RWPE2 (cell line): Measurements from ENCODE around the gene IP6K3.
A peak's percentile ranks its signal among the peaks of the same experiment; 100 is the strongest.

Experiments
- ATAC-seq: fragments of 200-7000 bp; cut with Tn5 transposase; 3 replicates; pipeline ENCODE4 v1.9.1; 2021; ENCODE audit warnings: low read depth
- DNase-seq: peaks from one replicate; pipeline ENCODE4 v3.0.0-alpha.2; 2020; ENCODE audit warnings: low spot score
- H3K27ac ChIP-seq: fragments of 450-650 bp; 2 replicates; pipeline ENCODE4 v1.5.1; 2017; ENCODE audit warnings: mild to moderate bottlenecking; ENCODE audit not compliant: poor library complexity, severe bottlenecking
- H3K27me3 ChIP-seq: fragments of 250-450 bp; sonication (Bioruptor Pico); 2 replicates; pipeline ENCODE4 v1.5.1; 2021; ENCODE audit warnings: mild to moderate bottlenecking, moderate library complexity; ENCODE audit not compliant: insufficient read depth, poor library complexity, severe bottlenecking
- H3K36me3 ChIP-seq: fragments of 250-450 bp; sonication (Bioruptor Pico); 2 replicates; pipeline ENCODE4 v1.5.1; 2020; ENCODE audit warnings: low read depth, mild to moderate bottlenecking, moderate library complexity
- H3K4me1 ChIP-seq: fragments of 250-450 bp; sonication (Bioruptor Pico); 2 replicates; pipeline ENCODE4 v1.5.1; 2021; ENCODE audit warnings: mild to moderate bottlenecking, moderate library complexity; ENCODE audit not compliant: insufficient read depth, poor library complexity, severe bottlenecking
- H3K4me3 ChIP-seq: fragments of 250-450 bp; sonication (Bioruptor Pico); 2 replicates; pipeline ENCODE4 v1.5.1; 2021; ENCODE audit warnings: mild to moderate bottlenecking, moderate library complexity; ENCODE audit not compliant: severe bottlenecking
- H3K9me3 ChIP-seq: fragments of 250-450 bp; sonication (Bioruptor Pico); 2 replicates; pipeline ENCODE4 v1.5.1; 2021; ENCODE audit warnings: mild to moderate bottlenecking, moderate library complexity; ENCODE audit not compliant: severe bottlenecking
- TF ChIP-seq, protein P1 (sequence below): fragments of 450-650 bp; IDR thresholded peaks from one replicate; pipeline ENCODE4 v1.5.1; 2017; ENCODE audit warnings: mild to moderate bottlenecking, moderate library complexity; ENCODE audit not compliant: poor library complexity, severe bottlenecking

Gene IP6K3

DNA sequence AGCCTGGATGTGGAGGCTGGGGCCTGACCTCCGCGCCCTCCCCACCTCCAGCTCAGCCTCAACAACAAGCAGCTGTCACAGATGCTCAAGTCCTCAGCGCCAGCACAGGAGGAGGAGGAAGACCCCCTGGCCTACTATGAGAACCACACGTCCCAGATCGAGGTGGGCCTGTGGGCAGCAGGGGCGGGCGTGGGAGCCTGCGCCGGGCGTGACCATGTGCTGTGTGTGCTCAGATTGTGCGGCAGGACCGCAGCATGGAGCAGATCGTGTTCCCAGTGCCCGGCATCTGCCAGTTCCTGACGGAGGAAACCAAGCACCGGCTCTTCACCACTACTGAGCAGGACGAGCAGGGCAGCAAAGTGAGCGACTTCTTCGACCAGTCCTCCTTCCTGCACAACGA lies 58.7 kb downstream of the IP6K3 start:
- Histone ChIP-seq H3K36me3 (peaks cover 91% of the 10 kb centered on the region), H3K4me3 (no peak overlapping the region), H3K4me1 (peaks cover 7% of the 10 kb centered on the region), H3K27me3 (no peaks in the 10 kb centered on the region), H3K9me3 (no peaks in the 10 kb centered on the region), H3K27ac (no peak overlapping the region)
- no peak for ATAC-seq
- TF ChIP-seq, protein P1, sequence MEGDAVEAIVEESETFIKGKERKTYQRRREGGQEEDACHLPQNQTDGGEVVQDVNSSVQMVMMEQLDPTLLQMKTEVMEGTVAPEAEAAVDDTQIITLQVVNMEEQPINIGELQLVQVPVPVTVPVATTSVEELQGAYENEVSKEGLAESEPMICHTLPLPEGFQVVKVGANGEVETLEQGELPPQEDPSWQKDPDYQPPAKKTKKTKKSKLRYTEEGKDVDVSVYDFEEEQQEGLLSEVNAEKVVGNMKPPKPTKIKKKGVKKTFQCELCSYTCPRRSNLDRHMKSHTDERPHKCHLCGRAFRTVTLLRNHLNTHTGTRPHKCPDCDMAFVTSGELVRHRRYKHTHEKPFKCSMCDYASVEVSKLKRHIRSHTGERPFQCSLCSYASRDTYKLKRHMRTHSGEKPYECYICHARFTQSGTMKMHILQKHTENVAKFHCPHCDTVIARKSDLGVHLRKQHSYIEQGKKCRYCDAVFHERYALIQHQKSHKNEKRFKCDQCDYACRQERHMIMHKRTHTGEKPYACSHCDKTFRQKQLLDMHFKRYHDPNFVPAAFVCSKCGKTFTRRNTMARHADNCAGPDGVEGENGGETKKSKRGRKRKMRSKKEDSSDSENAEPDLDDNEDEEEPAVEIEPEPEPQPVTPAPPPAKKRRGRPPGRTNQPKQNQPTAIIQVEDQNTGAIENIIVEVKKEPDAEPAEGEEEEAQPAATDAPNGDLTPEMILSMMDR = no peak
- DNase-seq = peak; percentile 45

DNA sequence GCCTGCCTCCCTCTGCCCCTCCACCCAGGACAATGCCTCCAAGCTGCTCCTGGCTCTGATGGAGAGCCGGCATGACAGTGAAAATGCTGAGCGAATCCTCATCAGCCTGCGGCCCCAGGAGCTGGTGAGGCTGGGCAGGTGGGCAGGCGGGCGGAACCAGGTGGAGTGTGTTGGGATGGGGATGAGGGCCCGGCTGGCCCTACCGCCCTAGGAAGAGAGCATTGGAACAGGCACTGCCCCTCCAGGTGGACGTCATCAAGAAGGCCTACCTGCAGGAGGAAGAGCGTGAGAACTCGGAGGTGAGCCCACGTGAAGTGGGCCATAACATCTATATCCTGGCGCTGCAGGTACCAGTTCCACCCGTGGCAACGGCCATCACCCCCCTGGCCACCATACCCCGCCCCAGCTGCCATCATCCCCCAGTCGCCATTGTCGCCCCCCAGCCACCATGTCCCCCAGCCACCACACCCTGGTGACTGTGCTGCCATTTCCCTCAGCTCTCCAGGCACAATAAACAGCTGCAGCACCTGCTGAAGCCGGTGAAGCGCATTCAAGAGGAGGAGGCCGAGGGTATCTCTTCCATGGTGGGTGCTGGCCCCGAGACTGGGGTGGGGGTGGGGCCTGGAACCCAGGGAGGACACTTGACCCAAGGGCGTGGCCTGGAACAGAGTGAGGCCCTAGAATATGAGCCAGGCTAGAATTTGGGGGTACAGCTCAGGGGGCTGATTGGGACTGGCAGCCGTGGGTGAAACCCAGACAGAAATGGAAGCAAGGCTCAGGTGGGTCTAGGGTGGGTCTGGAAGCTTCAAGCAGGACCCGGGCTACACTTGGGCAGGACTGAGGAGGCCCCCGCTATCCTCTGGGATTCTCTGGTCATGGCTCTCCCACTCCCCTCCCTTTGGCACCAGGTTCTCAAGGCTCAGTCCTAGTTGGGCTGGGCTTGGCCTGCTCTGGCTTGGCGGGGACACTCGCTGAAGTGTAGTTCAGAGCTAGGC lies 59.4 kb downstream of the IP6K3 start:
- peak; percentile 55 for DNase-seq
- no peaks in the 10 kb centered on the region for H3K27me3 ChIP-seq
- no peak overlapping the region for H3K27ac ChIP-seq
- H3K4me1 ChIP-seq = peaks cover 7% of the 10 kb centered on the region
- H3K4me3 ChIP-seq = no peak overlapping the region
- no peaks in the 10 kb centered on the region for H3K9me3 ChIP-seq
- no peak for ATAC-seq
- TF ChIP-seq, protein P1 = no peak
- peaks cover 91% of the 10 kb centered on the region for H3K36me3 ChIP-seq

DNA sequence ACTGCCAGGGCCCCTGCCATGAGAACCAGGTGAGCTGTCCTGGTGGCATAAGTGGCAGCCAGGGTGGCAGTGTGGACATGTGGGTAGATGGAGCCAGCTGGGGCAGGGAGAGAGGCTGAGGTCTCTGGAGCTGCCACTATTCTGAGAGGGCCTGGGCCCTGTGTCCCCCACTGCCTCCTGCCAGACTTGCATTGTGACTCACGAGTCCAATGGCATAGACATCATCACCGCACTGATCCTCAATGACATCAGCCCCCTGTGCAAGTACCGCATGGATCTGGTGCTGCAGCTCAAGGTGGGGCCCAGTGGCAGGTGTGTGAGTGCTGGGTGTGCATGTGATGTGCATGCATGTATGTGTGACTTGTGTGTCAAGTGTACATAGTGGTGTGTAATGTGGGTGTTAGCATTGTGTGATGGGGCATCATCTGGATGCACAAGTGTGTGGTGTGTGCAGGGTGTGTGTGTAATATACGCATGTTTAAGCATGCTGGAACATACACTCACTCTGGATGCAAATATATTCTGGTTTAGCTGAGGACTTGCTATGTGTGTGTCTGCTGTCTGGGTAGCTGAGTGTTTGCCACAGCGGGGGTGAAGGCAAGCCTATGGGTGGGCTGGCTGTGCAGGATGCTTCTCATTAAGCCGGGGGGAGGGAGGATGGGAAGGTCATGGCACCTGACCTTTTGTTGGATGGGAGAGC lies 60.3 kb downstream of the IP6K3 start:
- H3K36me3 ChIP-seq = peaks cover 91% of the 10 kb centered on the region
- DNase-seq = peak; percentile 56

DNA sequence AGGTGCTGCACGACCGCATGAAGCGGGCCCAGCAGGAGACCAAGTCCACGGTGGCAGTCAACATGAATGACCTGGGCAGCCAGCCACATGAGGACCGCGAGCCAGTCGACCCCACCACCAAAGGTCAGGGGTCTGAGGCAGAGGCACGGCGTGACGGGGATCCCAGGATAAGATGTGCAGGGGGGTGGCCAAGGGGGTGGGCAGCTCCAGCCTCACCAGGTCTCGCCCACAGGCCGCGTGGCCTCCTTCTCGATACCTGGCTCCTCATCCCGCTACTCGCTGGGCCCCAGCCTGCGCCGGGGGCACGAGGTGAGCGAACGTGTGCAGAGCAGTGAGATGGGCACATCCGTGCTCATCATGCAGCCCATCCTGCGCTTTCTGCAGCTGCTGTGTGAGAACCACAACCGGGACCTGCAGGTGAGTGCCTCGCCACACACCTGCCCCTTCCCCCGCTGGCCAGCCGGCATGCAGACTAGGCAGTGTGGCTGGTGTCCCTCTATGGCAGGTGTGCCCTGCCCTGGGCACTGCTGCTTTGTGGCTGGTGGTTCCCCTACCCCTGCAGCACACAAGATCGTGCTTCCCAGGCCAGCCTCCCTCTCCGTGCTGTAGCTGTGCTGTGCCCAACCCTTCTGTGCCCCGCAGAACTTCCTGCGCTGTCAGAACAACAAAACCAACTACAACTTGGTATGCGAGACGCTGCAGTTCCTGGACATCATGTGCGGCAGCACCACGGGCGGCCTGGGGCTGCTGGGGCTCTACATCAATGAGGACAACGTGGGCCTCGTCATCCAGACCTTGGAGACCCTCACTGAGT lies 61.1 kb downstream of the IP6K3 start:
- DNase-seq (peak; percentile 50), ATAC-seq (no peak)
- H3K27me3 ChIP-seq = no peaks in the 10 kb centered on the region
- H3K27ac ChIP-seq = no peak overlapping the region
- H3K9me3 ChIP-seq = no peaks in the 10 kb centered on the region
- H3K36me3 ChIP-seq = peaks cover 91% of the 10 kb centered on the region
- no peaks in the 10 kb centered on the region for H3K4me1 ChIP-seq
- no peak overlapping the region for H3K4me3 ChIP-seq
- TF ChIP-seq, protein P1 = no peak

More for the DNA sequence above, 60.3 kb downstream of the IP6K3 start:
- H3K9me3 ChIP-seq = no peaks in the 10 kb centered on the region
- H3K4me1 ChIP-seq = no peaks in the 10 kb centered on the region
- H3K27me3 ChIP-seq = no peaks in the 10 kb centered on the region
- TF ChIP-seq, protein P1 = no peak
- no peak for ATAC-seq
- H3K27ac ChIP-seq = no peak overlapping the region
- no peak overlapping the region for H3K4me3 ChIP-seq
